Measurements from ENCODE around the gene FAM229A. TPM values are rescaled to one million over a fixed set of nuclear protein-coding genes. Genes with fewer than 3 reads are reported as not detected.
A peak's percentile ranks its signal among the peaks of the same experiment; 100 is the strongest.

The FAM229A gene
- total and polyA plus RNA-seq, 2 donors (not counting 1 experiment from before 2014, with no cell fraction given) = 0.77 to 0.99 TPM

DNA sequence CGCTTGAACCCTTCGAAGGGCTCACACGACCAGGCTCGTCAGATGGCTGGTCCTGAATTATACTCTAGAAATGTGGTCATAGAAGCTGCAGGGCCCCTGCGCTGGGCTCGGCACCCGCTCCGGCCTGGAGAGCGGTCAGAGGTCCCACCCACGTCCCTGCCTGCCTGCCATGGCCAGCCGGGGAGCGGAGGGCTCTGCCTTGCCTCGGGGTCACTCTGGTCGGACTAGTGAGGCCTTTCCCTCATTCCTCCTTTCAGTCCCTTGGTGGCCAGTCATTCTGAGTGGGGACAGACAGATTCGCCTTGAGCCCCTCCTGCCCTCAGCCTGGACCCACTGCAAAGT is 25.7 kb downstream of the FAM229A start:
- H3K27me3 ChIP-seq (ENCODE audit: control insufficient read depth, insufficient read depth, low read length) = peaks cover 3% of the 10 kb centered on the region
- peak overlapping the region in 1 of 4 experiments; percentile 71 for H3K4me3 ChIP-seq (replicated peaks in 1 of 4; ENCODE audit: control extremely low read depth in 1 of 4, insufficient read depth in 1 of 4, low read depth in 3 of 4, low read length in 4 of 4)
- H3K9ac ChIP-seq (ENCODE audit: insufficient read depth, low read length) = peak overlapping the region; percentile 4
- no peak for TF ChIP-seq EZH2 (IDR thresholded peaks at IDR 0.05; ENCODE audit: low read length, missing control alignments)
- TF ChIP-seq, protein P1, sequence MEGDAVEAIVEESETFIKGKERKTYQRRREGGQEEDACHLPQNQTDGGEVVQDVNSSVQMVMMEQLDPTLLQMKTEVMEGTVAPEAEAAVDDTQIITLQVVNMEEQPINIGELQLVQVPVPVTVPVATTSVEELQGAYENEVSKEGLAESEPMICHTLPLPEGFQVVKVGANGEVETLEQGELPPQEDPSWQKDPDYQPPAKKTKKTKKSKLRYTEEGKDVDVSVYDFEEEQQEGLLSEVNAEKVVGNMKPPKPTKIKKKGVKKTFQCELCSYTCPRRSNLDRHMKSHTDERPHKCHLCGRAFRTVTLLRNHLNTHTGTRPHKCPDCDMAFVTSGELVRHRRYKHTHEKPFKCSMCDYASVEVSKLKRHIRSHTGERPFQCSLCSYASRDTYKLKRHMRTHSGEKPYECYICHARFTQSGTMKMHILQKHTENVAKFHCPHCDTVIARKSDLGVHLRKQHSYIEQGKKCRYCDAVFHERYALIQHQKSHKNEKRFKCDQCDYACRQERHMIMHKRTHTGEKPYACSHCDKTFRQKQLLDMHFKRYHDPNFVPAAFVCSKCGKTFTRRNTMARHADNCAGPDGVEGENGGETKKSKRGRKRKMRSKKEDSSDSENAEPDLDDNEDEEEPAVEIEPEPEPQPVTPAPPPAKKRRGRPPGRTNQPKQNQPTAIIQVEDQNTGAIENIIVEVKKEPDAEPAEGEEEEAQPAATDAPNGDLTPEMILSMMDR (conservative IDR thresholded peaks at IDR 0.05 in 1 of 2, IDR thresholded peaks at IDR 0.05 in 1 of 2; ENCODE audit: low read depth in 1 of 2, low read length in 2 of 2) = no peak
- H3K4me1 ChIP-seq (ENCODE audit: control insufficient read depth, extremely low read depth, insufficient read depth, low read length) = peaks cover 5% of the 10 kb centered on the region
- H3K79me2 ChIP-seq (ENCODE audit: control insufficient read depth, insufficient read depth, low read length) = peaks cover 5% of the 10 kb centered on the region
- no peak for DNase-seq (ENCODE audit: low read depth in 2 of 2)
- H3K36me3 ChIP-seq (ENCODE audit: control insufficient read depth, insufficient read depth, low read length) = peaks cover 5% of the 10 kb centered on the region
- no peaks in the 10 kb centered on the region for H3K9me3 ChIP-seq (ENCODE audit: control insufficient read depth, insufficient read depth, low read depth, low read length)
- no peak overlapping the region for H2AFZ ChIP-seq (ENCODE audit: low read length)
- H3K4me2 ChIP-seq (ENCODE audit: extremely low read depth, insufficient read depth, low read length) = peak overlapping the region; percentile 64
- no peak overlapping the region for H3K27ac ChIP-seq (ENCODE audit: insufficient read depth, low read length)
- H4K20me1 ChIP-seq (ENCODE audit: control insufficient read depth, extremely low read depth, insufficient read depth, low read length) = no peaks in the 10 kb centered on the region

DNA sequence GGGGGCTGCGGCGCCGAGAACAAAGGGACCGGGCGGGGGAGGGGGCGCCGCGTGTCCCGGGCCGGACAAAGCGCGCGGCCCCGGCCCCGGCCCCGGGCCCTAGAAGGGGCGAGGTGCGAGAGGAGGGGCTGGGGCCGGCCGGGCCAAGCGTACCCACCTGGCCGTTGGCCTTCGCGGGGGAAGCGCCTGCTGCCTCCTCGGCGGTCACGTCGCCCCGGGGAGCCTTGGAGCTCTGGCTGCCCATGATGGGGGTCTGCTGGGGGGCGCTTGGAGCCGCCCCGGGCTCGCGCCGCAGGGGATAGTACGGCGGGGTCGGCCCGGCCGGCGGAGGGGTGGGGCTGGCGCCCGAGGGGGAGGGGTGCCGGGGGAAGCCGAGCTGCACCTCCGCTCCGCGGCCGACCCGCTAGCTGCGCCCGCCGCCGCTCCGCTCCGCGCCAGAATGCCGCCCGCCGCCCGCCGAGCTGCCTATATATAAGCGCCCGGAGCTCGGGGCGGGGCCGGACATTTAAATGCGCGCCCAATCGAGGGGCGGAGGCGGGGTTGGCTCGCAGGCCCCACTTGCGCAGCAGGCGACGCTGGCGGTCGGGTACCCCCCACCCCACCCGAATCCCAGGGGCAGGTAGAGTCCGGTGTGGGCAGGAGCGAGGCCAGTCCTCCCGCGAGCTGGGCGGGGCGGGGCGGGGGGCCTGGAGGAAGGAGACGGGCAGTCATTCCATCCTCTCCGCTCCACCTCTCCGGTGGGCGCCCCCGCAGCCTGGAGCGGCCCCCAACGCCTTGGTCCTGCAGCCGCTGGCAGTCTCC is 26.3 kb downstream of the FAM229A start, which contains the start of gene MARCKSL1:
Gene MARCKSL1, minus strand, starts transcription at position 444 of the 801 bp plus-strand sequence. Its CDS starts 200 bp downstream, at position 244.
- H3K4me1 ChIP-seq (ENCODE audit: control insufficient read depth, extremely low read depth, insufficient read depth, low read length) = peaks cover 5% of the 10 kb centered on the region
- no peak within 1 kb of the TSS for H2AFZ ChIP-seq (ENCODE audit: low read length)
- no peak within 1 kb of the TSS for H3K27ac ChIP-seq (ENCODE audit: insufficient read depth, low read length)

DNA sequence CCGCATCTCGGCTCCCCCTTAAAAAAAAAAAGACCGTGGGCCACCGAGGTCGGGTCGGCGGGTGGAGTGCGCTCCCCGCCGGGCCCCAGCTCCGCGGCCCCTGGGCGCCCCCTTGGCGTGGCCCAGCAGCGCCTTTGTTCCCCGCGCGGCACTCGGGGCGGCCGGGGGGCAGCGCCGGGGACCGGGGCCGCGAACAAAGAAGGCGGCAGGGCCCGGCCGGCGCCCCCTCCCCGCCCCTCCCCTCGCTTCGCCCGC is 26.8 kb downstream of the FAM229A start:
- no peak for TF ChIP-seq EZH2 (IDR thresholded peaks at IDR 0.05; ENCODE audit: low read length, missing control alignments)
- TF ChIP-seq, protein P1 (conservative IDR thresholded peaks at IDR 0.05 in 1 of 2, IDR thresholded peaks at IDR 0.05 in 1 of 2; ENCODE audit: low read depth in 1 of 2, low read length in 2 of 2) = no peak
- Histone ChIP-seq H2AFZ (ENCODE audit: low read length) (no peak overlapping the region), H3K27me3 (ENCODE audit: control insufficient read depth, insufficient read depth, low read length) (peaks cover 3% of the 10 kb centered on the region), H3K4me3 (replicated peaks in 1 of 4; ENCODE audit: control extremely low read depth in 1 of 4, insufficient read depth in 1 of 4, low read depth in 3 of 4, low read length in 4 of 4) (peak overlapping the region; percentile 38 to 71 (median 58)), H3K4me2 (ENCODE audit: extremely low read depth, insufficient read depth, low read length) (no peak overlapping the region), H3K79me2 (ENCODE audit: control insufficient read depth, insufficient read depth, low read length) (peaks cover 5% of the 10 kb centered on the region), H3K9me3 (ENCODE audit: control insufficient read depth, insufficient read depth, low read depth, low read length) (no peaks in the 10 kb centered on the region), H3K4me1 (ENCODE audit: control insufficient read depth, extremely low read depth, insufficient read depth, low read length) (peaks cover 5% of the 10 kb centered on the region), H3K36me3 (ENCODE audit: control insufficient read depth, insufficient read depth, low read length) (peaks cover 5% of the 10 kb centered on the region), H3K27ac (ENCODE audit: insufficient read depth, low read length) (no peak overlapping the region), H4K20me1 (ENCODE audit: control insufficient read depth, extremely low read depth, insufficient read depth, low read length) (no peaks in the 10 kb centered on the region), H3K9ac (ENCODE audit: insufficient read depth, low read length) (peak overlapping the region; percentile 46)
- DNase-seq (ENCODE audit: low read depth in 2 of 2) = no peak

More for the DNA sequence above, 26.3 kb downstream of the FAM229A start, which contains the start of gene MARCKSL1:
- Histone ChIP-seq H3K27me3 (ENCODE audit: control insufficient read depth, insufficient read depth, low read length) (peaks cover 3% of the 10 kb centered on the region), H4K20me1 (ENCODE audit: control insufficient read depth, extremely low read depth, insufficient read depth, low read length) (no peaks in the 10 kb centered on the region), H3K9ac (ENCODE audit: insufficient read depth, low read length) (peak within 1 kb of the TSS; percentile 70), H3K36me3 (ENCODE audit: control insufficient read depth, insufficient read depth, low read length) (peaks cover 5% of the 10 kb centered on the region), H3K9me3 (ENCODE audit: control insufficient read depth, insufficient read depth, low read depth, low read length) (no peaks in the 10 kb centered on the region), H3K4me3 (replicated peaks in 1 of 4; ENCODE audit: control extremely low read depth in 1 of 4, insufficient read depth in 1 of 4, low read depth in 3 of 4, low read length in 4 of 4) (peak within 1 kb of the TSS; percentile 43 to 71 (median 62)), H3K4me2 (ENCODE audit: extremely low read depth, insufficient read depth, low read length) (peak within 1 kb of the TSS; percentile 64), H3K79me2 (ENCODE audit: control insufficient read depth, insufficient read depth, low read length) (peaks cover 5% of the 10 kb centered on the region)
- DNase-seq (ENCODE audit: low read depth in 2 of 2) = peak; percentile 60 to 63
- TF ChIP-seq, protein P1 (conservative IDR thresholded peaks at IDR 0.05 in 1 of 2, IDR thresholded peaks at IDR 0.05 in 1 of 2; ENCODE audit: low read depth in 1 of 2, low read length in 2 of 2) = no peak
- no peak for TF ChIP-seq EZH2 (IDR thresholded peaks at IDR 0.05; ENCODE audit: low read length, missing control alignments)
